ENCODE results near the gene TERT.

TERT gene

GRCh38 chr5:1274471-1274870, 20.4 kb downstream of the TERT start:
- TF ChIP-seq, protein P1, sequence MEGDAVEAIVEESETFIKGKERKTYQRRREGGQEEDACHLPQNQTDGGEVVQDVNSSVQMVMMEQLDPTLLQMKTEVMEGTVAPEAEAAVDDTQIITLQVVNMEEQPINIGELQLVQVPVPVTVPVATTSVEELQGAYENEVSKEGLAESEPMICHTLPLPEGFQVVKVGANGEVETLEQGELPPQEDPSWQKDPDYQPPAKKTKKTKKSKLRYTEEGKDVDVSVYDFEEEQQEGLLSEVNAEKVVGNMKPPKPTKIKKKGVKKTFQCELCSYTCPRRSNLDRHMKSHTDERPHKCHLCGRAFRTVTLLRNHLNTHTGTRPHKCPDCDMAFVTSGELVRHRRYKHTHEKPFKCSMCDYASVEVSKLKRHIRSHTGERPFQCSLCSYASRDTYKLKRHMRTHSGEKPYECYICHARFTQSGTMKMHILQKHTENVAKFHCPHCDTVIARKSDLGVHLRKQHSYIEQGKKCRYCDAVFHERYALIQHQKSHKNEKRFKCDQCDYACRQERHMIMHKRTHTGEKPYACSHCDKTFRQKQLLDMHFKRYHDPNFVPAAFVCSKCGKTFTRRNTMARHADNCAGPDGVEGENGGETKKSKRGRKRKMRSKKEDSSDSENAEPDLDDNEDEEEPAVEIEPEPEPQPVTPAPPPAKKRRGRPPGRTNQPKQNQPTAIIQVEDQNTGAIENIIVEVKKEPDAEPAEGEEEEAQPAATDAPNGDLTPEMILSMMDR (IDR thresholded peaks at IDR 0.05; ENCODE audit: control insufficient read depth, insufficient read depth, low read depth, low read length, missing control alignments): no peak
- H3K4me3 ChIP-seq (ENCODE audit: control insufficient read depth, low read depth, low read length): no peak overlapping the region
- DNase-seq (ENCODE audit: low read depth): no peak

- TF ChIP-seq, protein P1 (IDR thresholded peaks at IDR 0.05; ENCODE audit: control insufficient read depth, insufficient read depth, low read depth, low read length, missing control alignments): no peak
- no peak for DNase-seq (ENCODE audit: low read depth)
- no peak overlapping the region for H3K4me3 ChIP-seq (ENCODE audit: control insufficient read depth, low read depth, low read length)
These were observed 21.1 kb downstream of the TERT start for GRCh38 chr5:1273745-1274144.

DNA sequence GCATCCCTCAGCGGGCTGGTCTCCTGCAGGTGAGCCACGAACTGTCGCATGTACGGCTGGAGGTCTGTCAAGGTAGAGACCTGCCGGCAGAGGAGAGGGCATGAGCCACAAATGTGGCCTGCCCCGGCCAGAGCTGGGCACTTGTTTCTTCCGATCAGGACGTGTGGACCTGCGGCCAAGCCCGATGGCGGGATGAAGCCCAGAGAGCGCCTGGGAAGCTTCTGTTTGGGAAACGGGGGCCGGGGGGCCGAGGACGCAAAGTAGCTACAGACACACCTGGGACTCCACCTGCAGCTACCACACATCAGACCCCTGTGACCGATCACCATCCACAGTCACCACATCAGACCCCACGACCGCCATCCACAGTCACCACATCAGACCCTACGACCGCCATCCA, 22.7 kb downstream of the TERT start:
- TF ChIP-seq, protein P1 (IDR thresholded peaks at IDR 0.05; ENCODE audit: control insufficient read depth, insufficient read depth, low read depth, low read length, missing control alignments): no peak
- H3K4me3 ChIP-seq (ENCODE audit: control insufficient read depth, low read depth, low read length): no peak overlapping the region
- DNase-seq (ENCODE audit: low read depth): no peak

DNA sequence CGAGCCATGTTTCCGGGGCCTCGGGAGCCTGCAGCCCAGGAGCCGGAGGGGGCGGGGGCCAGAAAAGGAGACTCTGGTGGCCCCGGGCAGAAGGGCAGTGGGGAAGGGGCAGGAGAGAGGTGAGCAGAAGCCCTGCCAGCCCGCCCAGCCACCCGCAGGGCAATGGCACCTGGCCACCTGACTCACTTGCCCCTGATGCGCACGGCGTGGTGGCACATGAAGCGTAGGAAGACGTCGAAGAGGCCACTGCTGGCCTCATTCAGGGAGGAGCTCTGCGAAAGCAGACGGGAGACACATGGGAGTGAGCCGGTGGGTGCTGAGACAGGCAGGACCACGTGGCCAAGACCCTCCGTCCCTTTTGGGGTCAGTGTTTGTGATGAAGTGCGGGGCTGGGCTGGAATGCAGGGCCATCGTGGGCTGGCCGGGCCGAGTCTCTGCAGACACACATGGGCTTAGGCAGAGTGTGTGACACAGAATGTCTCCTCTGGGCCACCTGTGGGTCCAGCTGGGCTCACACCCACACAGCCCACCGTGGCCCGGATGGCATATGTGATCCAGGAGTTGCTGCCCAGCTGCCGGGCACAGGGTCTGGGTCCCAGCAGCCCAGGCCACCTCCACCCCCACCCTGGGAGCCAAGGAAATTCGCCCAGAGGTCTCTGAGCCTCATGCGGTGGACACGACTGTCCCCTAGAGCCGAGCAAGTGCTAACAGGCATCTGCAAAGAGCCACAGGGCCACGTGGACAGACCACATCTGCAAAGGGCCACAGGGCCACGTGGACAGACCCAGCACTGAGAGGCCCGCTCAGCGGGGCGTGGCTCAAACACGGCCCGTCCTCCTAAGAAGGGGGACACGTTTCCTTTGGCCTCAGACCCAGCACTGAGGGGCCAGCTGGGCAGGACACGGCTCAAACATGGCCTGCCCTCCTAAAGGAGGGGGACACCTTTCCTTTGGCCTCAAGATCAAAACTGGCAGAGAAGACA, 23.6 kb downstream of the TERT start:
- no peak for DNase-seq (ENCODE audit: low read depth)
- no peak overlapping the region for H3K4me3 ChIP-seq (ENCODE audit: control insufficient read depth, low read depth, low read length)
- TF ChIP-seq, protein P1 (IDR thresholded peaks at IDR 0.05; ENCODE audit: control insufficient read depth, insufficient read depth, low read depth, low read length, missing control alignments): no peak

GRCh38 chr5:1270426-1270825, 24.4 kb downstream of the TERT start:
- TF ChIP-seq, protein P1 (IDR thresholded peaks at IDR 0.05; ENCODE audit: control insufficient read depth, insufficient read depth, low read depth, low read length, missing control alignments): no peak
- DNase-seq (ENCODE audit: low read depth): no peak
- no peak overlapping the region for H3K4me3 ChIP-seq (ENCODE audit: control insufficient read depth, low read depth, low read length)

DNA sequence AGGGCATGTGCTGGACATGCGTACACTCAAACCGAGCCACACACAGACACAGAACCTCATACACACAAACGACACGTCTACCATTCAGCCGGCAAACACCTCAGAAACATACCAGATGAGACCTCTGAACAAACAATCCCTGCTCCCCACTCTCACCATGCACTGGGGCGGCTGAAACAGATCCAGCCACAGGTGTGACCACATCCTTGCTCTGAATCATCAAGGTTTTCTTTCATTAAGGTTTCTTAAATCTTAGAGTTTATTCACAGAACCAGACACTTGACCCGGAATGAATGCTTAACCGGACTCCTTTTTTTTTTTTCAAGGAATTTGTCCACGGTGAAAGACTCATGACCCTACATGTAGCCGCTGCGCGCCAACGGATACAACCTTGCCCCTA, 26.2 kb downstream of the TERT start:
- H3K4me3 ChIP-seq (ENCODE audit: control insufficient read depth, low read depth, low read length): no peak overlapping the region
- TF ChIP-seq, protein P1 (IDR thresholded peaks at IDR 0.05; ENCODE audit: control insufficient read depth, insufficient read depth, low read depth, low read length, missing control alignments): no peak
- DNase-seq (ENCODE audit: low read depth): no peak

All from AG09309 (cell line).